Activated effector memory CD4-positive, alpha-beta T cell treated with Interleukin-2 at 50 U/mL for 16 hours (primary cell): ENCODE measurements around the gene SRSF1.
"Not testable (repeated sequence)": the region's sequence is repeated elsewhere in the genome, so short reads cannot be mapped to it uniquely, and the experiment has no call there.

Experiments used
- DNase-seq: peaks from one replicate; pipeline ENCODE4 v3.0.0-alpha.2; 2020

The SRSF1 gene

DNA sequence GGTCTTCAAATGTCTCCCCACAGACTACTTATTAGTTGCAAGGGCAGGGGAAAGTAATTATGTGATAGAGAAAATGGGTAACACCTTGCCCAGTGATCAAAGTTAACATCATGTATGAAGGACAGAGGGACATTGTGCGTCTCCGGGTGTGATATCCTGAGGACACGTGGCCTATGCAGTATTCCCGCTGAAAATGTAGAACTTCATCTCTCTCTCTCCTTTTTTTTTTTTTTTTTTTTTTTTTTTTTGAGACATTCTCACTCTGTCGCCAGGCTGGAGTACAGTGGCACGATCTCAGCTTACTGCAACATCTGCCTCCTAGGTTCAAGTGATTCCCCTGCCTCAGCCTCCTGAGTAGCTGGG lies 43.9 kb downstream of the SRSF1 start:
- no peak for DNase-seq

DNA sequence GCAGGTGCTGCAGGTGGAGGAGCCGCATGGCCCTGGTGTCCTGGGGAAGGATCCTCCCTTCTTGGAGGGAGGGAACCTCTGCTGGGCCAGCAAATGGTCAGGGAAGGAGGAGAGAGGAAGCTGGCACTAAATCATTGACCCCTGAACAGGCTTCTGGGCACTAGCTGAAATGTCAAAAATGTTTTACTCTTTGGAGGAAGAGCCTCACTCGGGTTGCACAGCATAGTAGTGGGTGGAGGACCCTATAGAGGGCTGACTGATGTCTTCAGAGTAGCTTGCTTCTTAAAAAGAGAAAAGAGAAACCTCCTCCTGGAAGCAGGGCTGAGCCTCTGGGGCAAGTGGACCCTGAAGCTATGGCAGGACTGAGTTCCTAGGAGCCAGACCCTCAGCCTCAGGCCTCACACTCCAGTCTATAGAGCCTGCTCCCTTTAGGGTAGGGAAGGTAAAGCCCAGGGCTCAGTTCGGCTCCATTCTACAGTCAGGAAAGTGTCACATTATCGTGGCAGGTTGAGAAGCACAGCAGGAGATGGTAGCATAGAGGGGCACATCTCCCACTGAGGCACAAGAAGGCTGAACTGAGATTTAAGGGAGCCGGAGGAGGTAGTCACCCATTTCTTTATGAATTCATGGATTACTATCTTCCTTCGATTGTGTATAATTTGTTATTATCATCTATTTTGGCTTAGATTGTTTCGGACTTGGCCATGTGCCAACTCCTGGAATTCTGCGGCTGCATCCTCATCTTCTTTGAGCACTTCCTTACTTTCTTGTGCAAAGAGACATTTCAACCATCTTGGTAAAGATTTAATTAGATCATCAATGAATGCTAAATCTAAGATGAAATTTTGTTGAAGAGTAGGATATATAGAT lies 44.5 kb downstream of the SRSF1 start:
- no peak for DNase-seq

DNA sequence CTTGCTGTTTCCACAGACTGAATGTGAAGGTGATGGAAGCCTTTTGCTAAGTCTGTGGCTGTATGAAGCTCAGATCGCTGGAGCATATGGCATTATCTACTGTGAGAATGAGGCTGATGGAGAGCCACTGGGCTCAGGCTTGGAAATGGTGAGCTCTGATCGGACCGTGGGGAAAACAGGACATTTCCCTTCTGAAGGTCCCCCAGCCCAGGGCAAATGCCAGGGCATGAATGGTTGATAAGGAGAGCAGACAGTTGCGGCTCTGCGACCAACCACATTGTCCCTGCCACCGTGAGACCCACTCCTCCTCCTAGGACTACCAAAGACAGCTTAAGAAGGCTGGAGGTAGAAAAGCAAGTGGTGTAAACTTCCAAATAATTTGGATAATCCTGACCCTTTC lies 47.1 kb downstream of the SRSF1 start:
- no peak for DNase-seq

DNA sequence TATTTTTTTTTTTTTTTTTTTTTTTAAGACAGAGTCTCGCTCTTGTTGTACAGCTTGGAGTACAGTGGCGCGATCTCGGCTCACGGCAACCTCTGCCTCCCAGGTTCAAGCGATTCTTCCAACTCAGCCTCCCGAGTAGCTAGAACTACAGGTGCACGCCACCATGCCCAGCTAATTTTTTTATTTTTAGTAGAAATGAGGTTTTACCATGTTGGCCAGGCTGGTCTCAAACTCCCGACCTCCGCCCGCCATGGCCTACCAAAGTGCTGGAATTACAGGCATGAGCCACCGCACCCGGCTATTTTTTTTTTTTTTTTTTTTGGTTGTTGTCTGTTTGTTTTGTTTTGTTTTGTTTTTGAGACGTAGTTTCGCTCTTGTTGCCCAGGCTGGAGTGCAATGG lies 48.7 kb downstream of the SRSF1 start:
- not testable (repeated sequence) for DNase-seq

DNA sequence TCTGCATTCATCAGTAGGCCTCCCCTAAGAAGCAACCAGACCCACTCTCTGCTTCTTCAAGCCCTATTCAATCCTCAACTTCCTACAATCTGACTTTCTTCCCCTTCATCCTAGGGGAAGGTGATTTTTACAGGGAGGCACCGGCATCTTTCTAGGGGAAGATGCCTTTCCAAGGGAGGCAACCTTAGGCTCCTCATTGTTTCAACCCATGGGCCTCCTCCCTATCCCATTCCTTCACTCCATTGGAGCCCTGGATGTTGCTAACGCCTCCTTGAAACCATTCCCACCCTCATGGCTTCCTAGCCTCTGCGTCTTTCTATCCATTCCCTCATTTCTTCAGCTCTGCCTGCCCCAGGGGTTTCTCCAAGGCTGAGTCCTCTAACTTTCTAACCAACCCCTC lies 49.2 kb downstream of the SRSF1 start:
- no peak for DNase-seq

DNA sequence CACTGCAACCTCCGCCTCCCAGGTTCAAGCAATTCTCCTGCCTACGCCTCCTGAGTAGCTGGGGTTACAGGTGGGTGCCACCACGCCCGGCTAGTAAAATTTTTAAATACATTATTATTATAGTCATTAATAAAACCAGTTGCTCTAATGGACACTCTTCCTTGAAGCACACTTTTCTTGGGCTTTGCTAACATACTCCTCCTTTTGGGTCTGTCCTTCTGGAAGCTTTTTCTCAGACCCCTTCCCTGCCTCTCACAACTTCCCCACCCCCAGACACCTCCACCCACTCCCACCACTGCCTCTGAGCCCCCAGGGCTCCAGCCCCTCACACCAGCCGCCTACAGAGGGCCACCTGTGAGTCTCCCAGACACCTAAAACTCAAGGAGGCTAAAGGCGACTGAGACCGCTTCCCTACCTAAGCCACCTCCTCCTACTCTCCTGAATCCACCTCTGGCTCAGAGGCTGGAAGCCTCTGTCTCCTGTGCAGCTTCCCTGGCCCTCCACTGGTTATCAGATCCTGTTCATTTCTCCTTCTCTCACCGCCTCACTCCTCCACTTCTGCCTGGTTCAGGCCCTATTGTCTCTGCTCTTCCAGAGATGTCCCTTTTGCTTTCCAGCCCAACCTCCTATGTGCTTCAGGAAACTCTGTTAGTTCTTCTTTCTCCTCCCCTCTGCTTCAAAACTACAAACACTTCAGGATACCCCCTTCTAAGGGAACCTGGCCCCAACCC lies 49.8 kb downstream of the SRSF1 start:
- no peak for DNase-seq

DNA sequence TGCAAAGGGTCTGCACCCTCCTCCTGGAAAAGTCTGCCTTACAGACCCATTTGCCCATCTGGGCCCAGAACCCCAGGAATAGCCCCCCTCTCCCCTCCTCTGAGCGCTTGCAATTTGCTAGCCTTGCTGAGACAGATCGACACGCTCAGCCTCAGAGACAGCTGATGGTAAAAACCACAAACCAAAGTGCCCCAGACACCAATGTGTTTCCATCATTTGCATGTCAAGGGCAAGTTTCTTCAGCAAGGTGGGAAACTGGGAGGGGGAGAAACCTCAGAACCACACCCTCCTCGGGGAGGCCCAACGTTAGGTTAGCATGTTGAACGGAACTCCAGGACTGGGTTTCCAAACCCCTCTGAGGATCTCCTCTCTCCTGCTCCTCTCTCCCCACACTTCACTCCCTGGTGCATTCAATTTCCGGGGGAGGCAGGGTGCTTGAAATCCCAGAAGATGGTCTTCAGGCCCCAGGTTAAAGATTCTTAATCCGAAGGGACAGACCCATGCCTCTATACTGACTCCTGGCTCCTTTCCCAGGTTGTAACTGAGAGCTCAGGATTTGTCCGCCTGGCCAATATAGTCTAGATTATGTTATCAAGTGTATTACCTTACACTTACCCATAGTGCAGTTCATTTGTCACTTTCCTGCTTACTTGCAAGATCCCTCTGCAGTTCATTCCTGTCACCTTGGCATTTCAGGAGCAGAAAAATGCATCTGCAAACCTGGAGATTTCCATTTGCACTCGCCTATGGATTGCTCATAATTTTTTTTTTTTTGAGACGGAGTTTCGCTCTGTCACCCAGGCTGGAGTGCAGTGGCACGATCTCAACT lies 50.5 kb downstream of the SRSF1 start:
- DNase-seq = peak; percentile 20

DNA sequence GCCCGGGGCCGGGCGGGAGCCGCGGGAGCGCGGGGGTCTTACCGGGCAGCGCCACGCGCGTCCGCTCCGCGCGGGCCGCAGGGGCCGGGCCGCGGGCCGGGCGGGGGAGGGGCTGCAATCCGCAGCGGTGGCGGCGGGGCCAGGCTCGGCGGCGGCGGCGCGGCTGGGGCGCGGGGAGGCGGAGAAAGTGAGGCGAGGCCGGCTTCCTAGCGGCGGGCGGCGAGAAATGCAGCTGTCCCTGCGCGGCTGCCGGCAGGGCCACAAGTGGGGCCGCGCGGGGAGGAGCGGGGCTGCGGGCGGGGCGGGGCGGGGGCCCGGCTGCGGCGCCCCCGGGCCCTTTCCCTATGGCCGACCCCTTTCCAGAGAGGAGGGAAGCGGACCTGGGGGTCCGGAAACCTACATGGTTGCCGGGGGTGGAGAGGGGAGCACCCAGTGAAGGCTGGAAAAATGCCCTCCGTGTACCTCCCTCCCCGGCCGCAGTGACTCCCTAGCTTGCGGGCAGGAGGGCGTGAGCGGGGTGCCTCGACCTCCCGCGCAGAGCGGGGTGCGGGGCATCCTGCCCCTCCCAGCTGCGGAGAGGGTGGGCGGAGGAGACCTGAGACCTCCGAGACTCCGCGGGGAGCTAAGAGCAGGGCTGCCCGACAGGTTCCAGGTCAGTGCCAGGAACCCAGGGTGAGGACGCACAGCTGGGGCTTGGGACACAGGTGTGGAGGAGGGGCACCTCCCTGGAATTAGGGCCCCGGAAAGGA lies 51.7 kb downstream of the SRSF1 start, which contains the start of gene CUEDC1:
Gene CUEDC1 (minus strand): TSS at position 230 of the 749 bp plus-strand sequence. CDS start 69,848 bp downstream, outside the sequence.
- DNase-seq = peak; percentile 49

DNA sequence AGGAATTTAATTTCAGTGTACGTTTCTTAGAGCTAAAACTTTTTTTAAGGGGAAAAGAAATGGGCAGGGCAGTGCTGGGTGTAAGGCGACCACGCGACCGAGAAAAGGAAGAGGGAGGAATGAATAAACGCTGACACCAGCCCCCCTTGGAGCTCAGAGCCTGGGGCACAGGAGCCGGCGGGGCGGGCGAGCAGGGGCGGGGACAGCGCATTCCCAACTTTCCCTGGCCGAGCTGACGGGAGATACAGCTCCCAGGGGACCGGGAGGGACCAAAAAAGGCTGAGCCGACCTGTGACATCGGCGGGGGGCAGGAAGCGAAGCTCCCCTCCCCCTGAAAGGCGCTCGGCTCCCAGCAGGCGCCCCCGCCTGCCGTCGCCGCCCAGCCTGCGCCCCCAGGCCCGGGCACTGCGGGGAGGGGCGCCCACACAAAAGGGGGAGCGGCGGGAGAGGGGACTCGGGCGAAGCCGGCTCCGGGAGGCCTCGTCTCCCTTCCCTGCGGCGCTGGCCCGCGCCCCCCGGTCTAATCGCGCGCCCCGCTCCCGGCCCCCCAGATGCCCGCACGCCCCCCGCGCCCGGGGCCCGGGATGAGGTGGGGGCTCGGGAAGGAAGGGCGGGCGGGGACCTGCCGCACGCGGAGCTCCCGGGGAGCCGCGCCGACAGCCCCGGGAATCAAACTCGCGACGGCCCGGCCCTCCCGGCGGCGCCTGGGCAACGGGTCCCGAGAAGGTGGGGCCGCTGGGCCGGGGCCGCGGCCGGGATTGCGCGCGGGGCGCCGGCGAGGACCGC lies 52.5 kb downstream of the SRSF1 start:
- DNase-seq = no peak

DNA sequence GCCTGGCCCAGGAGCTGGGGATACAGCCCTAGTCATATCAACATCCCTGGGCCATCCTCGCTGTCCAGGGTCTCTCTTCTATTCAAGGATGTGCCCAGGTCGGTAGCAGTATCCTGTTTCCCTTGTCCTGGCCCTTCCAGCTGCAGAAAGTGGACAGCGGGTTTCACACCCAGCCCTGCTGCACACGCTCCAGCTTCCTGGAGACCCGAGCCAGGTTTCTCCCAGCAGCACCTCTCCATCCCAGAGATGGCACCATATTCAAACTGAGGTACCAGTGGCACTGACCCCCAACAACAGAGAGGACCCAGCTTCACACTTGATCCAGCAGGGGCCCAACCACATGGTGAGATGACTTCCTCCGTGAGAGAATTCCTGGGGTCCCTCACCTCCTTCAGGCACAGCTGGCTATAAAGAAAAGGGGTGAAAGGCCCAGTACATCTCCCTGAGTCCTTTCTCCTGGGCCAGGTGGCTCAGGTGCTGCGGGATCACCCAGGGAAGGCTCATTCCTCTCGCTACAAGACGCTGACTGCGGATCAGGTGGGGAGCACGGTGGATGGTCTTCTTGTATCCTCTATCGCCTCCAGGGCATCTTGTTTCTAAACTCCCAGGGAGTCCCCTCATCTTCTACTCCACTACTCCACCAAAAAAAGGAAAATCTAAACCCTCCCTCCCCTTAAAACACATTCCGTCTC lies 53.2 kb downstream of the SRSF1 start:
- no peak for DNase-seq
